Right hindlimb (tissue), 1 donor: ENCODE data around the gene TCF7.

ENCODE experiments used
- DNase-seq: peaks from one replicate; pipeline ENCODE4 v3.0.0-alpha.2; 2018

TCF7 gene

DNA sequence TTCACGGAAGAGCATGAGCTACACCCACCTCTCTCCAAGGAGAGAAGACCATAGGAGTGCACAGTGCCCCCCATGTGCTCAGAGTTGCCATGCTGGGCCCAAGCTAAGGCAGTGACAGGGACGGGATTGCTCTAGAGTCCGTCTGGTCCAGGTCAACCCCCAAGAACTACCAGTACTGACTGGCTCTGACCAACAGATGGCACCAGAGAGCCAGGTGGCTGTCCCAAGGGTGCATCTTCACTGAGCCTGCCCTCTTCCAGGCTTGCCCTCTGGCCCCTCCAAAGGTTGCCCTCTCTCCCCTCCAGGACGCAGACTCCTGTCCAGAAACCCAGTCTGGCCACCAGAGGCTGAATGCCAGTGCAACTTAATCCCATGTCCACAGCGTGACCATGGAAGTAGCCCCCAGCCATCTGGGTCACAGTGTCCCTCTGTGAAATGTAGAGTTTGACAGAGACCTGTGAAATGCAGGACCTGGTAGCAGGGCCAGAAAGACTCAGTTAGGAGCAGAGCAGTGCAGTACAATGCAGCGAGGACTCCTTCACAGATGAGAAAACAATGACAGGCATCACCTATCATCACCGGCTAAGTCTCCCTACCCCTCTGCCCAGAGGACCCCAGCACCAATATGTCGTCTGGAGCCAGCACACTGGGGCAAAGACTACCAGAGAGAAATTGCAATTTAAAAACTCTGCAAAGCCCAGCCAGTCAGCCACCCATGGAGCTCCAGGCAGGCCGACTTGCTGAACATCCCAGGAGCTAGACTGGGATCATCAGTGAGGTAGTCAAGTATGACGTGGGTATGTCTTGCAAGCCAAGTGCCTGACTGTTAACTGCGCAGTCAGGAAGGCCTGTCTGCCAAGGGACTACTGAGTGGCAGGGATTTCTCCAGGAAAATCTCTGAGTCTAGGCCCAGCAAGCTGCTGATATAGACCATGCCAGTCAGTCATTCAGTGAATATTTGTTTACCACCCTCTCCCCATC is 70.0 kb downstream of the TCF7 start:
- DNase-seq, result peak; percentile 69

DNA sequence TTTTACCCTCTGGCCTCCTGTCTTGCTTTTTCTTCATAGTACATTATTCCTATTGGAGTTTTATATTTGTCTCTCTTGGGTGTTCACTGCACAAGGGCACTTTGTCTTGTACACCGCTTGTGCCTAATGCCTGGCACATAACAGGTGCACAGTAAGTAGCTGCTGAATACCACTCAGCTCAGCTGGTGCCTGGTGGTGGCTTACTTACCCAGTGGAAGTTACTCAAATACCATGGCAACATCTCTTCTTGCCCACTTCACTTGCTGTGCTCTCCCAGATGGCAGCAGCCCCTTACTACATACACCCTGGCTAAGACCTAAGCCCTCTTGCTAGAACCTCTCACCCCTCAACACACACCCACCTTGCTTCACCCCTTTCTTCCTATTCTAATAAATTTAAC is 73.6 kb downstream of the TCF7 start:
- no peak for DNase-seq

DNA sequence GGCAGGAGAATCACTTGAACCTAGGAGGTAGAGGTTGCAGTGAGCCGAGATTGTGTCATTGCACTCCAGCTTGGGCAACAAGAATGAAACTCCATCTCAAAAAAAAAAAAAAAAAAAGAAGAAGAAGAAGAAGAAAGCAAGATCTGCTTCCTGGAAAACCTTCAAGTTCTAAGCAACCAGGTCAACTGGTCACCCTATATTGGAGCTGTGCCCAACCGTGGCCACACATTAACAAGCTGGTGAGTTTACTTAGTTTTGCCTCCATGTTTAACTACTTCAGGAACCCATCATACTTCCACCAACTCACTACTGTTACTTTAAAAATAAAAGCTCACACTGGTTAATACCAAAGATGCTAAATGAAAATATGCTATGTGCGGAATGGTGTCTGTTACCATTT is 74.5 kb downstream of the TCF7 start:
- DNase-seq, result no peak

DNA sequence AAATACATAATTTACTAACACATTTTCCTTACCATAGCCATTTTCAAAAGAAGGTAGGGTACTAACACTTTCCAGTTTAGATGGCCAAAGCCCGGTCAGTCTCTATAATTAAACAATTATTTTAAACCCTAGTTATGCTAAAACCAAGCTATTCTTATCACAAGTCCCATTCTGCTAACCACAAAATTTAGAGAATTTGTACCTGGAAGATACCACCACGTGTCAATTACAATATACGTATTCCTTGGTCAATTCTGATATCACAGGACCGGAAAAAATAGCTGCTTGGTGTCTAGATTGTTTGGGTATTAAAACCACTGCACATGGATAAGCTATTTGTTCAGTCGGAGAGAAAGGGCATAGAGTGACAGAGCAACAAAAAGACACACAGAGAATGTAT is 81.2 kb downstream of the TCF7 start:
- no peak for DNase-seq
